GM12878 (cell line): ENCODE measurements around the gene FMNL2. TPM values are rescaled to one million over a fixed set of nuclear protein-coding genes. Genes with fewer than 3 reads are reported as not detected.

Experiments used
- ATAC-seq: fragments of 200-7000 bp; cut with Tn5 transposase; 3 replicates; pipeline ENCODE4 v1.9.1; 2020; ENCODE audit warnings: mild to moderate bottlenecking, moderate library complexity
- BruUV-seq: library from RNA; stranded (reverse); fragments of 400-500 nt; replicated peaks from 2 replicates; lab custom pipeline; 2021; lab: Mats Ljungman, UMichigan
- CTCF ChIA-PET: fragments of 300-600 bp; sonication (Branson Sonifier 250); formaldehyde crosslinking; extraction: SDS; loops from one replicate; lab custom pipeline; 2021; ENCODE audit warnings: inconsistent platforms; lab: Yijun Ruan, JAX
- POLR2A ChIA-PET: fragments of 350-600 bp; formaldehyde crosslinking; extraction: SDS; loops from one replicate; lab custom pipeline; 2021; ENCODE audit warnings: inconsistent platforms; lab: Charles Lee
- RAD21 ChIA-PET: fragments of 300-600 bp; sonication (Branson Sonifier 250); formaldehyde crosslinking; loops from one replicate; lab custom pipeline; 2023; ENCODE audit warnings: antibody characterized with exemption; ENCODE audit not compliant: unreplicated experiment; lab: Charles Lee
- SMC1A ChIA-PET: fragments of 300-600 bp; sonication (Branson Sonifier 250); formaldehyde crosslinking; loops from one replicate; lab custom pipeline; 2023; ENCODE audit not compliant: unreplicated experiment, uncharacterized antibody; lab: Charles Lee
- DNase-seq: peaks from one replicate; pipeline ENCODE4 v3.0.0-alpha.2; 2011; ENCODE audit warnings: low read depth, low spot score
- FAIRE-seq: peaks from 3 replicates; lab custom pipeline; 2011; peaks lifted over from hg19 to GRCh38; lab: Jason Lieb, UNC
- H2AFZ ChIP-seq: 2 replicates; pipeline ENCODE4 v1.6.0; 2011; ENCODE audit warnings: low read depth, low read length, control low read depth; ENCODE audit not compliant: control insufficient read depth
- H3K27ac ChIP-seq: 2 replicates; pipeline ENCODE4 v1.5.1; 2011; ENCODE audit warnings: control low read depth; ENCODE audit not compliant: control insufficient read depth, insufficient read depth
- H3K27me3 ChIP-seq, 2 experiments: replicated peaks in 1 of 2; 2 replicates each; pipeline versions ENCODE4 v1.6.0 to v1.6.1; 2011; ENCODE audit warnings: low read length in 1 of 2; ENCODE audit not compliant: control insufficient read depth in 2 of 2, insufficient read depth in 2 of 2
- H3K36me3 ChIP-seq, 2 experiments: 2 replicates each; pipeline ENCODE4 v1.5.1; 2011; ENCODE audit warnings: low read length in 1 of 2; ENCODE audit not compliant: control insufficient read depth in 2 of 2, insufficient read depth in 2 of 2
- H3K4me1 ChIP-seq: 2 replicates; pipeline ENCODE4 v1.6.1; 2011; ENCODE audit warnings: mild to moderate bottlenecking, low read length, moderate library complexity, mixed read lengths; ENCODE audit not compliant: control insufficient read depth, insufficient read depth
- H3K4me2 ChIP-seq: 2 replicates; pipeline ENCODE4 v1.6.0; 2011; ENCODE audit warnings: control low read depth; ENCODE audit not compliant: control insufficient read depth, insufficient read depth
- H3K4me3 ChIP-seq: fragments of 200-600 bp; sonication (generic); 2 replicates; pipeline ENCODE4 v1.5.1; 2016
- H3K79me2 ChIP-seq: 2 replicates; pipeline ENCODE4 v1.6.0; 2011; ENCODE audit warnings: low read length; ENCODE audit not compliant: control insufficient read depth, insufficient read depth
- H3K9ac ChIP-seq: 2 replicates; pipeline ENCODE4 v1.8.0; 2011; ENCODE audit warnings: low read length, control low read depth, mixed read lengths; ENCODE audit not compliant: control insufficient read depth, insufficient read depth
- H3K9me3 ChIP-seq: replicated peaks from 3 replicates; pipeline ENCODE4 v1.5.1; 2011; ENCODE audit warnings: mild to moderate bottlenecking, low read length; ENCODE audit not compliant: control insufficient read depth, insufficient read depth
- H4K20me1 ChIP-seq: 2 replicates; pipeline ENCODE4 v1.6.0; 2011; ENCODE audit not compliant: control insufficient read depth, insufficient read depth
- BHLHE40 ChIP-seq, 2 experiments: fragments of 450-650 bp in 1 of 2; IDR thresholded peaks; 2 replicates each; pipeline ENCODE4 v1.6.1; 2011 to 2017; ENCODE audit warnings: low read depth in 2 of 2, borderline replicate concordance in 1 of 2, improper control_type of control experiment in 1 of 2, low read length in 1 of 2, mild to moderate bottlenecking in 1 of 2
- CBX3 ChIP-seq: fragments of 200-600 bp; sonication (generic); IDR thresholded peaks from 2 replicates; pipeline ENCODE4 v1.6.1; 2016; ENCODE audit warnings: low read depth, borderline replicate concordance
- DPF2 ChIP-seq: fragments of 450-650 bp; IDR thresholded peaks from 2 replicates; pipeline ENCODE4 v1.6.1; 2017; ENCODE audit warnings: mild to moderate bottlenecking
- EP300 ChIP-seq, 2 experiments: fragments of 150-350 bp in 1 of 2; IDR thresholded peaks; 2 replicates each; pipeline ENCODE4 v1.6.1; 2011 to 2012; ENCODE audit warnings: low read depth in 2 of 2, low read length in 2 of 2, borderline replicate concordance in 1 of 2, improper control_type of control experiment in 1 of 2, inconsistent platforms in 1 of 2; ENCODE audit not compliant: control insufficient read depth in 1 of 2
- IKZF1 ChIP-seq: fragments of 450-650 bp; conservative IDR thresholded peaks from 2 replicates; pipeline ENCODE4 v1.6.1; 2017; ENCODE audit warnings: antibody characterized with exemption, mild to moderate bottlenecking
- MAX ChIP-seq: IDR thresholded peaks from 2 replicates; pipeline ENCODE4 v1.6.1; 2012; ENCODE audit warnings: low read depth, low read length, improper control_type of control experiment
- MTA2 ChIP-seq: fragments of 450-650 bp; IDR thresholded peaks from 2 replicates; pipeline ENCODE4 v1.6.1; 2016; ENCODE audit warnings: low read depth, mild to moderate bottlenecking, moderate library complexity
- POLR2AphosphoS2 ChIP-seq: IDR thresholded peaks from 2 replicates; pipeline ENCODE4 v1.6.1; 2011; ENCODE audit warnings: low read depth, mild to moderate bottlenecking, low read length, improper control_type of control experiment, moderate library complexity
- POLR2AphosphoS5 ChIP-seq: IDR thresholded peaks from 2 replicates; pipeline ENCODE4 v1.6.1; 2011; ENCODE audit warnings: mild to moderate bottlenecking, low read length, inconsistent platforms
- RELB ChIP-seq: fragments of 450-650 bp; IDR thresholded peaks from 2 replicates; pipeline ENCODE4 v1.6.1; 2017; ENCODE audit warnings: low read depth, mild to moderate bottlenecking, moderate library complexity
- RUNX3 ChIP-seq: IDR thresholded peaks from 2 replicates; pipeline ENCODE4 v1.6.1; 2012; ENCODE audit warnings: low read length, inconsistent platforms
- SPI1 ChIP-seq: IDR thresholded peaks from 2 replicates; pipeline ENCODE4 v1.6.1; 2011; ENCODE audit warnings: low read depth, mild to moderate bottlenecking, low read length, moderate library complexity, borderline replicate concordance; ENCODE audit not compliant: insufficient read depth
- TARDBP ChIP-seq: IDR thresholded peaks from 2 replicates; pipeline ENCODE4 v1.6.1; 2016; ENCODE audit warnings: borderline replicate concordance
- ZNF687 ChIP-seq: fragments of 450-650 bp; IDR thresholded peaks from 2 replicates; pipeline ENCODE4 v1.6.1; 2017; ENCODE audit warnings: mild to moderate bottlenecking, moderate library complexity
- WGBS: methylation state at CpG from one replicate; pipeline ENCODE4 v1.1.6; 2016; ENCODE audit warnings: low lambda C conversion rate; ENCODE audit not compliant: insufficient replicate concordance, insufficient coverage; ENCODE audit errors: missing lambda C conversion rate; 5-methylcytosine and 5-hydroxymethylcytosine counted together
- in situ Hi-C: fragments of 300-500 bp; cut with MboI; formaldehyde crosslinking; loops from 9 replicates; pipeline ENCODE4 v1.14.3; 2018; ENCODE audit warnings: mixed read lengths
- intact Hi-C: fragments of 100-400 bp; cut with micrococcal nuclease; formaldehyde crosslinking; loops from one replicate; pipeline ENCODE4 v1.14.2; 2022; ENCODE audit not compliant: unreplicated experiment
- polyA plus RNA-seq, 11 experiments: library from polyadenylated mRNA; depleted of rRNA in 4 of 11; unstranded in 6 of 11; stranded (reverse) in 5 of 11; fragments of >200 nt; fragmentation: Nextera tagmentation in 4 of 11; fragmentation: Illumina TruSeq in 1 of 11; extraction: Ambion mirVana in 4 of 11; extraction: Trizol in 1 of 11; gene quantifications; 1 replicate in 1 of 11; 2 replicates in 10 of 11; pipeline versions ENCODE4 v1.2.1 to v1.2.3, GENCODE V29; 2011 to 2016; ENCODE audit warnings: inconsistent platforms in 2 of 11, missing spikeins in 2 of 11, low read depth in 1 of 11
- total RNA-seq, 4 experiments: library from RNA; depleted of rRNA in 3 of 4; stranded (reverse); fragments of >200 nt in 3 of 4; fragmentation: Illumina TruSeq in 1 of 4; extraction: Trizol in 1 of 4; gene quantifications; 2 replicates each; pipeline versions ENCODE4 v1.2.1 to v1.2.3, GENCODE V29; 2013 to 2021

FMNL2 gene
- total and polyA plus RNA-seq, 10 of the 15 experiments (the other 5 are each of a cell fraction or from before 2014, with no cell fraction given), result 0.13 to 9.9 (median 0.35) TPM

GRCh38 chr2:152367547-152368390 is 32.8 kb downstream of the FMNL2 start:
- H3K4me3 ChIP-seq, result no peak overlapping the region
- H3K79me2 ChIP-seq, result no peaks in the 10 kb centered on the region; the same call in 1 of the 2 replicates
- BruUV-seq, result no TSS peak
- H3K9me3 ChIP-seq, result no peaks in the 10 kb centered on the region
- ChIA-PET POLR2A (interaction anchor here (0.7 to 1.8 kb wide), 4 partner anchors 31 to 379 kb away, joined by 3 to 8 read pairs (median 6); no protein-coding TSS in a partner anchor), RAD21 (interaction anchor here (0.7 to 1.9 kb wide), 7 partner anchors 13 to 197 kb away, joined by 3 to 13 read pairs (median 4); no protein-coding TSS in a partner anchor), SMC1A (interaction anchor here (0.6 to 2.2 kb wide), 17 partner anchors 9 to 204 kb away, joined by 3 to 8 read pairs (median 3); no protein-coding TSS in a partner anchor), CTCF (interaction anchor here (0.8 to 2.0 kb wide), 6 partner anchors 18 to 268 kb away, joined by 3 to 7 read pairs (median 4); no protein-coding TSS in a partner anchor)
- H3K9ac ChIP-seq, result no peak overlapping the region
- H3K4me1 ChIP-seq, result peaks cover 9% of the 10 kb centered on the region
- H3K27me3 ChIP-seq, result no peaks in the 10 kb centered on the region
- H3K27ac ChIP-seq, result no peak overlapping the region; the same call in 1 of the 2 replicates
- 62% methylated on average over 9 of the region's 9 CpGs for WGBS
- peak; percentile 33 for DNase-seq
- intact Hi-C loops, result loop anchor here (5.0 kb wide), 1 partner anchor 55 kb away; no protein-coding TSS in a partner anchor
- peak; percentile 95 for ATAC-seq
- peak overlapping the region; percentile 6; the same call in 1 of the 2 replicates for H2AFZ ChIP-seq
- peak; percentile 56 for FAIRE-seq
- H3K36me3 ChIP-seq, result no peaks in the 10 kb centered on the region
- in situ Hi-C loops, result no loop called here
- H3K4me2 ChIP-seq, result no peak overlapping the region
- H4K20me1 ChIP-seq, result no peaks in the 10 kb centered on the region
- TF ChIP-seq DPF2, result peak; percentile 57; the same call in 1 of the 2 replicates
- peak; percentile 54; the same call in 1 of the 2 replicates for TF ChIP-seq RUNX3
- peak; percentile 42; the same call in 1 of the 2 replicates for TF ChIP-seq IKZF1
- peak; percentile 56; the same call in 1 of the 2 replicates for TF ChIP-seq RELB
- TF ChIP-seq ZNF687, result no peak
- no peak for TF ChIP-seq MAX
- no peak for TF ChIP-seq TARDBP
- no peak for TF ChIP-seq CBX3
- TF ChIP-seq POLR2AphosphoS5, result no peak
- TF ChIP-seq POLR2AphosphoS2, result no peak
- peak; percentile 88 for TF ChIP-seq SPI1
- TF ChIP-seq EP300 (IDR thresholded peaks at IDR 0.05; ENCODE audit: borderline replicate concordance in 1 of 2, control insufficient read depth in 1 of 2, low read depth in 2 of 2, low read length in 2 of 2), result peak in 1 of 2 experiments; percentile 65; a peak in 1 of 4 replicates
- peak; percentile 44; the same call in 1 of the 2 replicates for TF ChIP-seq MTA2
- peak in 1 of 2 experiments; percentile 79; a peak in 2 of 4 replicates for TF ChIP-seq BHLHE40 (IDR thresholded peaks at IDR 0.05; ENCODE audit: borderline replicate concordance in 1 of 2, low read depth in 2 of 2, low read length in 1 of 2)
